K562 (cell line): Measurements from ENCODE around the gene KLHL22. TPM values are rescaled to one million over a fixed set of nuclear protein-coding genes. Genes with fewer than 3 reads are reported as not detected.

ENCODE experiments used
- KDM2B ChIP-seq: fragments of 250-450 bp; sonication (Bioruptor Pico); IDR thresholded peaks from 2 replicates; pipeline ENCODE4 v1.8.0; 2021; ENCODE audit warnings: mild to moderate bottlenecking, moderate library complexity
- PRDM10 ChIP-seq: fragments of 450-650 bp; IDR thresholded peaks from 2 replicates; pipeline ENCODE4 v1.6.1; 2018; ENCODE audit not compliant: partially characterized antibody
- SOX6 ChIP-seq: fragments of 450-650 bp; IDR thresholded peaks from 2 replicates; pipeline ENCODE4 v1.6.1; 2014; ENCODE audit warnings: mild to moderate bottlenecking
- STAT5A ChIP-seq: IDR thresholded peaks from 2 replicates; pipeline ENCODE4 v1.6.1; 2012; ENCODE audit warnings: low read length, inconsistent platforms, borderline replicate concordance
- ZNF174 ChIP-seq: fragments of 250-450 bp; sonication (Bioruptor Pico); IDR thresholded peaks from 2 replicates; pipeline ENCODE4 v1.4.0; 2020; ENCODE audit warnings: mild to moderate bottlenecking
- ZNF395 ChIP-seq: fragments of 200-800 bp; sonication (Bioruptor generic); IDR thresholded peaks from 2 replicates; pipeline ENCODE4 v1.6.1; 2017; ENCODE audit warnings: missing genetic modification characterization, missing compliant biosample characterization
- ZNF778 ChIP-seq: fragments of 450-650 bp; formaldehyde crosslinking; IDR thresholded peaks from 2 replicates; pipeline ENCODE4 v1.4.0; 2020; ENCODE audit warnings: mild to moderate bottlenecking, moderate library complexity
- polyA plus RNA-seq, 8 experiments: library from polyadenylated mRNA; depleted of rRNA in 4 of 8; stranded (reverse) in 5 of 8; unstranded in 3 of 8; fragments of >200 nt; fragmentation: Nextera tagmentation in 2 of 8; fragmentation: Illumina TruSeq in 1 of 8; extraction: Ambion mirVana in 2 of 8; extraction: Trizol in 1 of 8; gene quantifications; 2 replicates each; pipeline versions ENCODE4 v1.2.1 to v1.2.3, GENCODE V29; 2011 to 2014; ENCODE audit warnings: inconsistent platforms in 1 of 8, missing spikeins in 1 of 8
- total RNA-seq, 7 experiments: library from RNA; depleted of rRNA in 6 of 7; stranded (reverse); fragments of >200 nt in 6 of 7; fragmentation: Illumina TruSeq in 2 of 7; extraction: Trizol in 2 of 7; gene quantifications; 2 replicates each; pipeline versions ENCODE4 v1.2.1 to v1.2.3, GENCODE V29; 2011 to 2021; ENCODE audit warnings: low replicate concordance in 1 of 7
- TF ChIP-seq, protein P1 (sequence below): fragments of 150-350 bp; IDR thresholded peaks from 2 replicates; pipeline ENCODE4 v1.6.1; 2014; ENCODE audit warnings: low read depth, mild to moderate bottlenecking, low read length, borderline replicate concordance
- TF ChIP-seq, protein P2 (sequence below), 3 experiments: fragments of 200-800 bp in 1 of 3; sonication (Bioruptor generic) in 1 of 3; sonication (generic) in 1 of 3; formaldehyde crosslinking in 1 of 3; IDR thresholded peaks; 2 replicates each; pipeline versions ENCODE4 v1.6.1 to v1.8.0; 2016 to 2022; ENCODE audit warnings: mild to moderate bottlenecking in 2 of 3, missing compliant biosample characterization in 2 of 3, missing genetic modification characterization in 2 of 3, missing genetic modification reagents in 1 of 3
- TF ChIP-seq, protein P3 (sequence below), 2 experiments: IDR thresholded peaks; 2 replicates each; pipeline ENCODE4 v1.6.1; 2011; ENCODE audit warnings: borderline replicate concordance in 1 of 2, control low read depth in 1 of 2, low read depth in 1 of 2, low read length in 1 of 2, mild to moderate bottlenecking in 1 of 2, mixed read lengths in 1 of 2, moderate library complexity in 1 of 2; ENCODE audit not compliant: insufficient read depth in 1 of 2, insufficient read length in 1 of 2, poor library complexity in 1 of 2, severe bottlenecking in 1 of 2; ENCODE audit errors: extremely low read depth in 1 of 2
- TF ChIP-seq, protein P4 (sequence below): sonication (generic); formaldehyde crosslinking; IDR thresholded peaks from 2 replicates; pipeline ENCODE4 v1.8.1; 2023; ENCODE audit warnings: mild to moderate bottlenecking, missing genetic modification reagents

Gene KLHL22
- total and polyA plus RNA-seq, 9 of the 15 experiments (the other 6 are each of a cell fraction or from before 2014, with no cell fraction given), result 1.3 to 25.6 (median 15.2) TPM

DNA sequence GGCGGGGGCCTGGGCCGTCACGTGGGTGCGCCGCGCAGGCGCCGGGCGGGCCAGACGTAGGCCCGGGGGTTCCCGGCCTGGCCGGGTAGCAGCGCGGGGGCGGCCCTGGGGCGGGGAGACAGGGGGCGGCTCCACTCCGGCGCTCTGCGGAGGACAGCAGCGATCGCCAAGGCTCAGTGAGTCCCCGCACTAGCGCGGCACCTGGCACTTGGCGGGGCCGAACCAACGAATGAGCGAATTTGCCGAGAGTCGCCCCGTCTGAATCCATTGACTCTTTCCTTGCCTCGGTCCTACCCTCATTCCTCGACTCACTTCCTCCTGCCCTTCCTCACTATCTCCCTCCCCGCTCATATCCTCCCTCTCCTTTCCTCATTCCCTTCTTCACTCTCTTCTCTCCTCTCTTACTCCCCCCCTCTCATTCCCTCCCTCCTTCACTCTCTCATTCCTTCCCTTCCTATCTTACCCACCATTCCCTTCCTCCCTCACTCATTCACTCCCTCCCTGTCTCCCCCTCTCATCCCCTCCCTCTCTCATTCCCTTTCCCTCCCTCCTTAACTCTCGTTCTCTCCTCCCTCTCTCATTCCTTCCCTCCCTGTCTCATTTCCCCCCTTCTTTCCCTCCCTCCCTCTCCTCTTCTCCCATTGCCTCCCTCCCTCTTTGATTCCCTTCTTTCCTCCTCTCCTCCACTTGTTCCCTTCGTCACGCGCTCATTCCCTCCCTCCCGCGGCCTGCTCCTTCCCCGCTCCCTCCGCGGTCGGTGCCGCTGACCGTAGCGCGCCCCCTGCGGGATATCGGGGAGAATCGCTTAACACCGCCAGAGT, 476 bp upstream of the KLHL22 start (continued):
- TF ChIP-seq, protein P1, sequence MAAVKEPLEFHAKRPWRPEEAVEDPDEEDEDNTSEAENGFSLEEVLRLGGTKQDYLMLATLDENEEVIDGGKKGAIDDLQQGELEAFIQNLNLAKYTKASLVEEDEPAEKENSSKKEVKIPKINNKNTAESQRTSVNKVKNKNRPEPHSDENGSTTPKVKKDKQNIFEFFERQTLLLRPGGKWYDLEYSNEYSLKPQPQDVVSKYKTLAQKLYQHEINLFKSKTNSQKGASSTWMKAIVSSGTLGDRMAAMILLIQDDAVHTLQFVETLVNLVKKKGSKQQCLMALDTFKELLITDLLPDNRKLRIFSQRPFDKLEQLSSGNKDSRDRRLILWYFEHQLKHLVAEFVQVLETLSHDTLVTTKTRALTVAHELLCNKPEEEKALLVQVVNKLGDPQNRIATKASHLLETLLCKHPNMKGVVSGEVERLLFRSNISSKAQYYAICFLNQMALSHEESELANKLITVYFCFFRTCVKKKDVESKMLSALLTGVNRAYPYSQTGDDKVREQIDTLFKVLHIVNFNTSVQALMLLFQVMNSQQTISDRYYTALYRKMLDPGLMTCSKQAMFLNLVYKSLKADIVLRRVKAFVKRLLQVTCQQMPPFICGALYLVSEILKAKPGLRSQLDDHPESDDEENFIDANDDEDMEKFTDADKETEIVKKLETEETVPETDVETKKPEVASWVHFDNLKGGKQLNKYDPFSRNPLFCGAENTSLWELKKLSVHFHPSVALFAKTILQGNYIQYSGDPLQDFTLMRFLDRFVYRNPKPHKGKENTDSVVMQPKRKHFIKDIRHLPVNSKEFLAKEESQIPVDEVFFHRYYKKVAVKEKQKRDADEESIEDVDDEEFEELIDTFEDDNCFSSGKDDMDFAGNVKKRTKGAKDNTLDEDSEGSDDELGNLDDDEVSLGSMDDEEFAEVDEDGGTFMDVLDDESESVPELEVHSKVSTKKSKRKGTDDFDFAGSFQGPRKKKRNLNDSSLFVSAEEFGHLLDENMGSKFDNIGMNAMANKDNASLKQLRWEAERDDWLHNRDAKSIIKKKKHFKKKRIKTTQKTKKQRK, result peak; percentile 74
- TF ChIP-seq KDM2B (CRISPR knock-in tag) (peak; percentile 98), ZNF395 (CRISPR knock-in tag) (no peak), STAT5A (peak; percentile 45; the same call in 1 of the 2 replicates), PRDM10 (no peak), SOX6 (no peak), ZNF778 (CRISPR knock-in tag) (0 out of 2 replicates have a peak, but pooled peaks have one; percentile 77), ZNF174 (CRISPR knock-in tag) (peak; percentile 83; the same call in 1 of the 2 replicates)
- TF ChIP-seq, protein P2, sequence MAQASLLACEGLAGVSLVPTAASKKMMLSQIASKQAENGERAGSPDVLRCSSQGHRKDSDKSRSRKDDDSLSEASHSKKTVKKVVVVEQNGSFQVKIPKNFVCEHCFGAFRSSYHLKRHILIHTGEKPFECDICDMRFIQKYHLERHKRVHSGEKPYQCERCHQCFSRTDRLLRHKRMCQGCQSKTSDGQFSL (CRISPR knock-in tag; IDR thresholded peaks at IDR 0.05), result no peak
- TF ChIP-seq, protein P2 (tag; IDR thresholded peaks at IDR 0.05), result peak in 1 of 2 experiments; percentile 36; a peak in 1 of 4 replicates
- TF ChIP-seq, protein P3, sequence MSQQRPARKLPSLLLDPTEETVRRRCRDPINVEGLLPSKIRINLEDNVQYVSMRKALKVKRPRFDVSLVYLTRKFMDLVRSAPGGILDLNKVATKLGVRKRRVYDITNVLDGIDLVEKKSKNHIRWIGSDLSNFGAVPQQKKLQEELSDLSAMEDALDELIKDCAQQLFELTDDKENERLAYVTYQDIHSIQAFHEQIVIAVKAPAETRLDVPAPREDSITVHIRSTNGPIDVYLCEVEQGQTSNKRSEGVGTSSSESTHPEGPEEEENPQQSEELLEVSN (IDR thresholded peaks at IDR 0.05; ENCODE audit: borderline replicate concordance in 1 of 2, extremely low read depth in 1 of 2, insufficient read depth in 1 of 2, insufficient read length in 1 of 2, low read depth in 1 of 2, low read length in 1 of 2, poor library complexity in 1 of 2, severe bottlenecking in 1 of 2), result peak; percentile 95 to 99
- TF ChIP-seq, protein P4, sequence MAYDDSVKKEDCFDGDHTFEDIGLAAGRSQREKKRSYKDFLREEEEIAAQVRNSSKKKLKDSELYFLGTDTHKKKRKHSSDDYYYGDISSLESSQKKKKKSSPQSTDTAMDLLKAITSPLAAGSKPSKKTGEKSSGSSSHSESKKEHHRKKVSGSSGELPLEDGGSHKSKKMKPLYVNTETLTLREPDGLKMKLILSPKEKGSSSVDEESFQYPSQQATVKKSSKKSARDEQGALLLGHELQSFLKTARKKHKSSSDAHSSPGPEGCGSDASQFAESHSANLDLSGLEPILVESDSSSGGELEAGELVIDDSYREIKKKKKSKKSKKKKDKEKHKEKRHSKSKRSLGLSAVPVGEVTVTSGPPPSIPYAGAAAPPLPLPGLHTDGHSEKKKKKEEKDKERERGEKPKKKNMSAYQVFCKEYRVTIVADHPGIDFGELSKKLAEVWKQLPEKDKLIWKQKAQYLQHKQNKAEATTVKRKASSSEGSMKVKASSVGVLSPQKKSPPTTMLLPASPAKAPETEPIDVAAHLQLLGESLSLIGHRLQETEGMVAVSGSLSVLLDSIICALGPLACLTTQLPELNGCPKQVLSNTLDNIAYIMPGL (CRISPR knock-in tag), result peak; percentile 99
